HG02623 (cell line): ENCODE measurements around the gene RARS1.
"Not testable (repeated sequence)": the region's sequence is repeated elsewhere in the genome, so short reads cannot be mapped to it uniquely, and the experiment has no call there.

Experiments used
- ATAC-seq: cut with Tn5 transposase; IDR thresholded peaks from one replicate; pipeline ENCODE4 v1.9.1; 2021; ENCODE audit warnings: moderate library complexity; ENCODE audit not compliant: unreplicated experiment

Gene RARS1

GRCh38 chr5:168480601-168481000 lies 5.7 kb upstream of the RARS1 start:
- no peak for ATAC-seq

GRCh38 chr5:168481330-168481788 lies 4.9 kb upstream of the RARS1 start:
- peak; percentile 94 for ATAC-seq

- no peak for ATAC-seq
Measured at GRCh38 chr5:168482361-168482760, 3.9 kb upstream of the RARS1 start.

GRCh38 chr5:168489059-168489458 lies 2.8 kb downstream of the RARS1 start:
- no peak for ATAC-seq

- no peak for ATAC-seq
Measured at GRCh38 chr5:168494057-168494555, 7.8 kb downstream of the RARS1 start.

GRCh38 chr5:168502563-168503237 lies 16.4 kb downstream of the RARS1 start:
- no peak for ATAC-seq

GRCh38 chr5:168513861-168514428 lies 27.7 kb downstream of the RARS1 start:
- no peak for ATAC-seq

GRCh38 chr5:168525856-168526255 lies 39.6 kb downstream of the RARS1 start:
- ATAC-seq: no peak

GRCh38 chr5:168527756-168528295 lies 41.6 kb downstream of the RARS1 start:
- ATAC-seq: no peak

- no peak for ATAC-seq
Measured at GRCh38 chr5:168528521-168529373, 42.5 kb downstream of the RARS1 start, which contains the start of gene FBLL1. FBLL1 (plus strand) TSS chr5:168529305; CDS start chr5:168529505, 200 bp downstream.

- ATAC-seq: no peak
Measured at GRCh38 chr5:168529374-168530234, 43.3 kb downstream of the RARS1 start.

- ATAC-seq: no peak
Measured at GRCh38 chr5:168530621-168531150, 44.4 kb downstream of the RARS1 start.

GRCh38 chr5:168531191-168531590 lies 44.9 kb downstream of the RARS1 start:
- ATAC-seq: no peak

- no peak for ATAC-seq
Measured at GRCh38 chr5:168531987-168532864, 46.0 kb downstream of the RARS1 start.

- ATAC-seq: not testable (repeated sequence)
Measured at GRCh38 chr5:168534351-168534750, 48.1 kb downstream of the RARS1 start.

- no peak for ATAC-seq
Measured at GRCh38 chr5:168537176-168537575, 50.9 kb downstream of the RARS1 start.

- ATAC-seq: no peak
Measured at GRCh38 chr5:168549554-168549953, 63.3 kb downstream of the RARS1 start.

- ATAC-seq: no peak
Measured at GRCh38 chr5:168550656-168551055, 64.4 kb downstream of the RARS1 start.

GRCh38 chr5:168552146-168552545 lies 65.9 kb downstream of the RARS1 start:
- ATAC-seq: no peak
